HT1080 (cell line): ENCODE results near the gene EVA1A. TPM values are rescaled to one million over a fixed set of nuclear protein-coding genes. Genes with fewer than 3 reads are reported as not detected.

Experiments
- DNase-seq: peaks from one replicate; pipeline ENCODE4 v3.0.0-alpha.2; 2015; ENCODE audit warnings: low read depth
- total RNA-seq: library from RNA; depleted of rRNA; stranded (reverse); fragments of >200 nt; shearing (Covaris generic); gene quantifications from 2 replicates; pipeline ENCODE4 v1.2.3, GENCODE V29; 2014

The EVA1A gene
- total RNA-seq, 1 experiment from 2014 or later, result 142 TPM

DNA sequence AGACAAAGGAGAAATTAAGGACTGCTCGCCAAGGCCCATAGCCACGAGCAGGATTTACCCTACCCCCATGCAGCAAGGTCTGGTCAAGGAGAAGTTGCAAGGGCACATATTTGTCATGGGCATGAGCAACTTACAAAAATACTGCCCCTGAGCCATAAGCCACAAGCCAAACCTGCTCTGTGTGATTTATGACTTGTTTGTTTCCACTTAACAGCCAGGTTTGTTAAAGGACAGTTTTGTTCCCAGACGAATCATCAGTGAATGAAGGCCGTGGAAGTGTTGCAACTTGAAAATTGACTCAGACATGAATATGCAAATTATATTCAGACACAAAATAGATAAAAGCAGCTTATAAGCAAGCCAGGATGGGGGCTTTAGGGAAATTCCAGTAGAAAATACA lies 31.3 kb upstream of the EVA1A start:
- DNase-seq, result peak; percentile 88

DNA sequence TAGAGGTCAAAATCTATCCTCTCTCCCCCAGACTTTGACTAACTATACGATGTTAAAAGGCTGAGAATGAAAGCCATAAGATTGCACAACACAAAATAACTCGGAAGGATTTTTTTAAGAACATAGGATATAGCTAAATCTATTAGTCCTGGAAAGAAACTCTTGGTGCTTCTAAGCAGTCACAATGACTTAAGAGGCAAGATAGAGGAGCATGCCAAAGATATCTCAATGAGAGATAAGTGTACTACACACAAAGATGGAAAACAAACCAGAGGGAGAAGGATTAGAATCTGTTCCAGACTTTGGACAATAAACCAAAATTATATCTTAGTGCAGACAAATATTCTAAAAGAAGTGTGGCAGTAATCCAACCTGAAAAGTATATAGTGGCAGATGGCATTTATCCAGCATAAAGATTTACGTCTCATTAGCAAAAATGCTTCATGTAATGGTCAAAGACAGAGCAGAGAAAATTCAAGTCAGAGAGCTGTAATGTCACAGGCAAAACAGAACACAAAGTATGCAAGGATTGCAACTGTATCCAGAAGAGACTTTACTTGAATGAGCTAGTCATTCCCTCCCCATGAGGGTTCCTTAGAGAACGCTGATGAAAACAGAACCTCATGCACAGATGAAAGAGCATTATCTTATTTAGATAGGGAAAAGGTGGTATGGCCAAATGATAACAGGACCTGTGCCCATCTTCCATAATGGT lies 28.8 kb upstream of the EVA1A start:
- no peak for DNase-seq

DNA sequence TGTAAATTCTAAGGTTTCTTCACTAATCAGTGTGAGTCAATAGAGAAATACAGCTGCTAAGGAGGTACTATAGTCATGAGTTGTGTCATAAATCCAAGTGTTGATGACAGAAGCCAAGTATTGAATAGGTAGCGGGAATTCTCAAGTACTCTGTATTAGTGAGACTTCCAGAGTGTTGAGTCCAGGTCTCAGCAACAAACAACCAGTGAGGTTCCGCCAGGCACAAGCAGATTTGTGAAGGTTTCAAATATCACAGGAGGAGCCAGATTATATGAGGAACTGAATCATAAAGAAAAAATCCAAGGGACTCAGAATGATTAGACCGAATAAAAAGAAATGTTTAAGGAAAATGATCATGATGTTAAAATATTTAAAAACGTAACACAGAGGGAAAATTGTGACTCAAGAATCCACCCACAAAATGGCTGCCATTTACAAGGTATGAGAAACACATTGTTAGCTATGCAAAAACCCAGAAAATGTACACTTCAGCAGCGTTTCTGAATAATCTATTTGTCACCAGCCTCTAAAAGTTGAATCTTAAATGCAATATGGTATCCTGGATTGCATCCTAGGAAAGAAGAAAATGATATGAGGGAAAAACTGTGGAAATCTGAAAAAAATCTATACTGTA lies 27.3 kb upstream of the EVA1A start:
- DNase-seq, result peak; percentile 95

DNA sequence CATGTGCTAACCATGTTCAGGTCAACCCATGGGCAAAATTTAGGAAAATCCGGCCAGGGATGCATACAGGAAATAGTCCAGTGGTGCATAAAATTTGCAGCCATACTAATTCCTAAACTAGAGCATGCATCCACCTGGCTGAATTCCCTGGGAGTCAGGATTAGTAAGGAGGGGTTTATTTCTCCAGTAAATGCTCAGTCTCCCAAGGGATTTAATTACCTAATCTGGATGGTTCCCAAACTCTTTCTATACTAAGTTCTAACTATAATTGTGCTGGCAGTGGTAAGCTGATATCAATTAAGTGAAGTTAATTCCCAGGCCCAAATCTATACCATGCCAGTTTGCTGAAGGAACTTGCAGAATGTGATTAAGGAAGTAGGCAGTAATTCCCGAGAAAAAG lies 26.2 kb upstream of the EVA1A start:
- no peak for DNase-seq

DNA sequence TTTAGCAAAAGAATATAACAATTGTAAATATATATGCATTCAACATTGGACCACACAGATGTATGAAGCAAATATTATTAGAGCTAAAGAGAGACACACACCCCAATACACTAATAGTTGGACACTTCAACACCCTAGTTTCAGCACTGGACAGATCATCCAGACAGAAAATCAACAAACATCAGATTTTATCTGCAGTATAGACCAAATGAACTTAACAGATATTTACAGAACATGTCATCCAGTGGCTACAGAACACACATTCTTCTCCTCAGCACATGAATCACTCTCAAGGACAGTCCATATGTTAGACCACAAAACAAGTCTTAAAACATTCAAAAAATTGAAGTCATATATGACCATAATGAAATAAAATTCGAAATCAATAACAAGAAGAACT lies 22.1 kb upstream of the EVA1A start:
- DNase-seq, result no peak

DNA sequence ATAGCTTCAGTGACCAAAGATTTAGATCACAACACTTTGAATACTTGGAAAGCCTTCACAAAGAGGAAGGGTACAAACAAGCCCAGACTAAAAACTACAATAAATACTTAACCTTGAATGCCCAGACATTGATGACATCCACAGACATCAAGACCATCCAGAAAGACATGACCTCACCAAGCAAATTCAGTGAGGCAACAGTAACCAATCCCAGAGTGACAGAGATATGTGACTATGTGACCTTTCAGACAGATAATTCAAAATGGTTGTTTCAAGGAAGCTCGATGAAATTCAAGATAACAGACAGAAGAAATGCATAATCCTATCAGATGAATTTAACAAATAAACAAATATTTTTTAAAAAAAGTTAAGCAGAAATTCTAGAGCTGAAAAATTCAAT lies 19.9 kb upstream of the EVA1A start:
- no peak for DNase-seq

DNA sequence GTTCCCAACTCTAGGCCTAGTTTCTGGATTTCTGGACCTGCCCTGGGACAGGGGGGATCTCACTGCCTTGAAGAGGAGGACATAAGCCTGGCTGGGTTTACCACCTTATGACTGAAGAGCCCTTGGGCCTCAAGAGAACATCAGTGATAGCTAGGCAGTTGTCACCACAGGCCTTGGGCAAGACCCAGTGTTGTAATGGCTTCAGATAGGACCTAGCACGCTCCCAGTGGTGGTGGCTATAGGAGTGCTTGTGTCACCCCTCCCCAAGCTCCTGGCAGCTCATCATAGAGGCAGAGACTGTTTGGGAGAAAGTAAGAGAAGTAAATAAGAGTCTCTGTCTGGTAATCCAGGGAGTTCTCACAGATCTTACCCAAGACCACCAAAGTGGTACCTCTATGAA lies 19.4 kb upstream of the EVA1A start:
- no peak for DNase-seq

DNA sequence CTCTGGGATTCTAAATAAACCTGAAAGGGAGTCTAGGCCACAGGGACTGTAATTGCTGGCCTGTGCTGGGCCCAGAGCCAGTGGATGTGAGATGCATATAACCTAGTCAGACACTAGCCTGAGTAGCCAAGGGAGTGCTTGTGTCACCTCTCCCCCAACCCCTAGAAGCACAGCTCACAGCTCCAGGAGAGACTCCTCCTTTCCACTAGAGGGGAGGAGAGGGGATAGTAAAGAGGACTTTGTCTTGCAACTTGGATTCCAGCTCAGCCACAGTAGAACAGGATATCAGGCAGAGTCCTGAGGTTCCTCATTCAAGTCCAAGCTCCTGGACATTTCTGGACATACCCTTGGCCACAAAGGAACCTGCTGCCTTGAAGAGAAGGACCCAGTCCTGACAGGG lies 18.4 kb upstream of the EVA1A start:
- DNase-seq, result no peak

DNA sequence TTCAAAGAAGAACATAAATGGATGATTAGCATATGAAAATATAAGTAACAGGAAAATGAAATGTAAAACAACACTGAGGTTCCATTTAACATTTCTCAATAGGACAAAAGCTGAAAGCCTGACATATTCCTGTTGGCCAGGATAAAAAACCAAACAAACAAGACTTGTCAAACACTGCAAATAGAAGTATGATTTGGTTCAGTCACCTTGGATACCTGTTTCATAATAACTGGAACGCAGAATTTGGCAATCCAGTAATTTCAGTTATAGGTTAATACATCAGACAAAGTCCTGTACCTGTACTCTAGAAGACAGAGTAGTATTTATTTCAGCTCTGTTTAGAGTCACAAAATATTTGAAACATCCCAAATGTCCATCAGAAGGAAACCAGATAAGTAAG lies 16.5 kb upstream of the EVA1A start:
- DNase-seq, result no peak

DNA sequence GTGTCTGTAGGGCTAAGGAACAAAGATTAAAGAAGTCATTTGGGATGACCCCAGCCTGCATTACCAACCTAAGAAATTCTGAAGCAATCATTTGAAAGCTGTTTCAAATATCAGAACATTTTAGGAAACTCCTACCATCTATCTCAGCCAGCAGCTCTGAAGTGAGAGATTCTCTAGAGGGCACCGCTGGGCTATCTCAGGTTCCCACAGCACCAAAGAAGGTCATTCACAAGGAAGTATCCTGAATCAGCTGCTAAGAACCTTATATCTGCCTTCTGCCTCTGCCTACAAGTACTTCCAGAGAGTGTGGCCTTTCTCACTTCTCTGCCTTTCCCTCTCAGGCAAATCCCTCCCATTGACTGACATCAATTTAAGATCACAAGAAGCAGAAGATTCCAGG lies 13.4 kb upstream of the EVA1A start:
- DNase-seq, result peak; percentile 43

DNA sequence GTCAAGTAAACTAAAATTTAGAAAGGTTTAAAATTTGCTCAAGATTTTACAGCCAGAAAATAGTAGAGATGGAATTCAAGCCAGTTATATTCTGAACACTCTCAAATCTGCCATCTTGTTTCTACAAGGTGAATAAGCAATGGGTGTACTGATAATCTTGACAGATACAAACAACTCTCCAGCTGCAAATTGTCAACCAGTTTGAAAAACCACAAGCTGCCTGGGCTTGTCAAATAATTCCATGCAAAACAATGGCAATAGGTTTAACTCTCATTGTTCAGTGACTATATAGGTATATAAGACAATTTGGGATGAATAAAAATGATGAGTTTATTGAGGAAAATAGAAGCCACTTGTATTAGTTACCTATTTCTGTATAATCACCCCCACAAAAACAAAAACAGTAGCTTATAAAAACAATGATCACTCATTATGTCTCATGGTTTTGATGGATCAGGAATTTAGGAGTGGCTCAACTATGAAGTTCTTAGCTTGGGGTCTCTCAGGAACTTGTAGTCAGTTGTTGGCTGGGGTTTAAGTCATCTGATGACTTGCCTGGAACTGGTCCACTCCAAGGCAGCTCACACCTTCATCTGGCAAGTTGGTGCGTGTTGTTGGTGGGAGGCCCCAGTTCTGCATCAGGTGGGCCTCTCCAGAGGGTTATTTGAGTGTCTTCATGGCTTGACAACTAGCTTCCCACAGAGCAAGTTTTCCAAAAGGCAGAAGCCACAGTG lies 12.6 kb upstream of the EVA1A start:
- DNase-seq, result peak; percentile 55

DNA sequence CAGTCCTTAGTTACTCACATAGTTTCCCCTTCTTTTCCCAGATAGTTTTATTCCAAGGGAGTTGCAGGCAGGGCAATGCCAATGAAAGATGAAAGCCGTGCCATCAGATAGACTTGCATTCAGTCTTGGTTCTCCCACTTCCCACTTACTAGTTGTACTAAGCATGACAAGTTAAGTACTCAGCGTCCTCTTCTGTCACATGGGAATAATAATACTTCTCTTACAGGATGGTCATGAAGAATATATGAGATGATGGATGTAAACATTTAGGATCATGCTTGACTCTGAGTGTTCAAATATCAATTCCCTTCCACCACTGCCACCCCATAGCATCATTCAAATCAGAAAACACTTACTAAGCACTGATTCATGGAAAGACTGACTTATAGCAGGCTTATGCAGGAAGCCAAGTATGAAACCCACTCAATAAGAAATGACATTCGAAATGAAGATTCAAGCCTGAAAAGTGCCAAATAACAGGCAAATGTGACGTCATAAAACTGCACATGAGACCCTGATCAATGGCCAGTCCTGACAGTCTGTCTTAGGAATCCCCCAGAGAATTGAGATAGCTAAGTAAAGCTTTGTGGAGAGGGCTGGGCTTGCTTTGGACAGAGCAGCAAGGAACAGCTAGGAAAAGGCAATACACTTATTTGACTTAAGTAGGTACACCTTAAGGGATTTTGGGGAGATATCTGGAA lies 11.1 kb upstream of the EVA1A start:
- DNase-seq, result peak; percentile 43

DNA sequence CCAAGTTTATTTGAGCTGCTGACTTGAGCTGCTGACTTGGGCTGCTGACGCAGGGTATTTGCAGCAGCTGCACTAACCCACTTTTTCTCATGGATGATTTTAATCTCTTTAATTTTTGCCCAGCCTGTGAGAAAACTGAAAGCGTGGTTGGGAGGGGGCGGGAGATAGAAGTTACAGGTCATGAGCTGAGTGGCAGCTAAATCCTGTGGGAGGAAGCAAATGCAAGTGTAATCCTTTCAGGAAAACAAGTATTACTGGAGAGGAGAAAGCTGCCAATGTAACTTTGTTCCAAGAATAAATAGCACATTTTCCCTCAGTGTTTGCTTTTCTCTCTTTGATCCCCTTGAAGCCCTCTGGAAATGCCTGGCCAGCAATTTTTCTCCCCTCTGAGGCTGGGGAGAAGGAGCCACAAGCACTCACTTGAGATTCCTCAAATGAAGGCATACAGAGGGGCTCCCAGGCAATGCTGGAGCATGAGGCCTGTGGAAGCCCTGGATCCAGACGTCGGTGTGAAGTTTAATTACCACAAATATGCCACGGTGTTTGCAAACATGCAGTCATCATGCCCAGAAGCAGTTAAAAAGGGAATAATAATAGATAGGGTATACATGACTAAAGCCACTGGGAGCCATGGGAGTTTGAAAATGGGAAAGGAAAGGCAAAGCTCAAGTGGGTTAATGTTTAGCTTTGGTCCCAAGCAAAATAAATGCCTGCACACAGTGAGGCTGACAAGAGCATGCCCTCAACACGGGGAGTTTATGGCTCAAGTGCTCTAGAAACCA lies 10.4 kb upstream of the EVA1A start:
- no peak for DNase-seq

DNA sequence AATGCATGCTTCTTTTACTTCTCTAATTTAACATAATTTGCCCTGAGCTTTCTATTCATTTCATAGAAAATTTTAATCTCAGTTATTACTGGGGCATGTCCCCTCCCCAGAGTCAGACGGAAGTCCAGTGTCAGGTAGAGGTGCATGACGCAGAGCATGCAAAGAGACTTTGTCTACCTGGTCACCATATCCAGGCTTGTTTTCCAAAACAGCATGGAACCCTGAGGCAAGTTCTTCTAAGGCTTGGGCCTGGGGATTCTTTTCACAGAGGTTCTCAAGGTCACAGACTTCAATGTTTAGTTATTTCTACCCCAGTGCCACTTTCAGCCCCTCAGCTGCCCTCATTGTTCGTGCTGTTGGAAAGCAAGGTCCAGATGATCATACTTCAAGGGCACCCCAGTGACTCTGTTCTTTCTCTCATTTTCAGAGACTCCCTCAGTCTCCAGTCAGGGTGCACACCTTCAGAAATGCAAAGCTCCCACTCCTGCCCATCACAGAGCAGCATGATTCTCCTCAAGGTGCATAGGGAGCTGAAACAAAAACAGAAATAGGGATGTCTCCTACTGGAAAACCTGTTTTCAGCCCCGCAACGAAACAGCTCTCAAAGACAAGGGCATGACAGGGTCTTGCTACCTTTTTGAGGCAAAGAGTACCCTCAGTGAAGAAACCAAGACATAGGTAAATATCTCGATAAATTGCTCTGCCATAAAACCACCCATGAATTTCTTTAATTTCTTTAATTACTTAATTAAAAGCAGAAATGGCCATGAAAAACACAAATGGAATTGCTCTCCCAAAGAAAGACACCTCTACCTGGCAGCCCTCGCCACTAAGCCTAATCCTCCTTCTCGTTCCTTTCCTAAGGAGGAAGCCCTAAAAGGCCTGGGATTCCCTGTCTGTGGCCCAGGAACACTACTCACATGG lies 9.5 kb upstream of the EVA1A start:
- no peak for DNase-seq

DNA sequence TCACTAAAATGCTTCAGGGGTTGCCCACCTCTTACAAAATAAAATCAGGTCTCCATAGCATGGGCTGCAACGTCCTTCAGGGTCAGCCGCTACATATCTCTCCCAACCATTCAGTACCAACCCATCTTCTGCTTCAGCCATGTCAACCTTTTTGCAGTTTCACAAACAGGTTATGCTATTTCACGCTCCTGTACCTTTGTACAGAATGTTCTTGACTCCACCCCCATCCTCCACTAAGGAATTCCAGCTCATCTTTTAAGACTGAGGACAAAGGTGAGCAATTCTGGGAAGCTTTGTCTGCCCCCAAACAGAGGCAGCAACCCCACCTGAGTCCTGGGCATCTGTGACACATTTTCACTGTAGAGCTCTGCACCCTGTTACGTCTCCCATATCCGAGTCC lies 8.8 kb upstream of the EVA1A start:
- DNase-seq, result no peak

DNA sequence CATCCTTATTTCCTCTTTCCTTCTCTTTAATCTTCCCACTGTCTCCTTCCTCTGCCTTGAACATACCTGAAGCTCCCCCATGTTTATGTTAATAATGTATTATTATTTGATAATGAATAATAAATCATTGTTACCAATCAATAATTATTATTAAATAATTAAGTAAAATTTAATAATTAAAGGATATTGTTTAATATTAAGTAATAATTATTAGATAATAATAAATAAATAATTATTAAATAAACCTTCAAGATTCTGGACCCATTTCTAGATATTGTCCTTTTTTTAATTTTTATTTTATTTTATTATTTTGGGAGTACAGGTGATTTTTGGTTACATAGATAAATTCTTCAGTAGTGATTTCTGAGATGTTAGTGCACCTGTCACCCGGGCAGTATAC lies 7.4 kb upstream of the EVA1A start:
- DNase-seq, result no peak

DNA sequence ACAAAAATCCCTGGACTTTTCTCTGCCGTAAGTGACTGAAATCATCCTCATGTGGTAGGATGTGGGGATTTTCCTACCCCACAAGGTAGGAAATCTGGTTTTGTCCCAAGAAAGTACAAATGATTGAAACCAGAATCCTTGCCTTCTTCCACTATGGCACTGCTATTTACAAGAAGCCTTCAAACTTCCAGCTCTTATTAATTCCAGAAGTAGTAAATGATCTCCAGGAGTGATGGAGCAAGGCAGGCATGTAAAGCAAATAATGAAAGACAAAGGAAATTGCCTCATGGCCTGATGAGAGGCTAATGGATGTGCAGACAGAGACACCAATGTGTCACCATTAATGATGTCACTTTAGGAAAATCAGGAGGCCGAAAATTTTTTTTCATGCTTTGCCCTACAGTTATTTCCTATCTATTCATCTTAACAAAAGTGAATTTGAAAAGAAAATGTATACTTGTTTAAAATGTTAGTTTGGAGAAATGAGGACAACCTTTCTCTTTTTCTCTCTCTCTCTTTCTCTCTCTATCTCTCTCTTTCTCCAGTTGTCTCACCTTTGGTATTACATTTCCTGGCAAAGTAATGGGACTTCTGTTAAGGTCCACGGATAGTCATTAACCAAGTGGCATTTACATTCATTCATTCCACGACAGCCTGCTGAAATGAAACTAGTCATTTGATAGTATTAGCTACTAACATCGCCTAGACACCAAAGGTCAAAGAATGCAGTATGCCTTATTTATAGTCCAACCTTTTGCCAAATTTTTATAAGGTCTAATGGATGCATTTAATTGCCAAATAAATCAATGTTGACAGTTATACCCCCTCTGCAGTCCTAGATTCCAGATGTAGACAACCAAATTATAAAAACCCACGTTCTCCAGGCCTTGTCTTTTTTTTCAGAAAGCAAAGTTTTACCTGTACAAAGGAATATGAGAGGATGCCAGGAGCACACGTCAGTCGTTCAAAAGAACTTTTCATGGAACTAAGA lies 5.0 kb upstream of the EVA1A start:
- no peak for DNase-seq

DNA sequence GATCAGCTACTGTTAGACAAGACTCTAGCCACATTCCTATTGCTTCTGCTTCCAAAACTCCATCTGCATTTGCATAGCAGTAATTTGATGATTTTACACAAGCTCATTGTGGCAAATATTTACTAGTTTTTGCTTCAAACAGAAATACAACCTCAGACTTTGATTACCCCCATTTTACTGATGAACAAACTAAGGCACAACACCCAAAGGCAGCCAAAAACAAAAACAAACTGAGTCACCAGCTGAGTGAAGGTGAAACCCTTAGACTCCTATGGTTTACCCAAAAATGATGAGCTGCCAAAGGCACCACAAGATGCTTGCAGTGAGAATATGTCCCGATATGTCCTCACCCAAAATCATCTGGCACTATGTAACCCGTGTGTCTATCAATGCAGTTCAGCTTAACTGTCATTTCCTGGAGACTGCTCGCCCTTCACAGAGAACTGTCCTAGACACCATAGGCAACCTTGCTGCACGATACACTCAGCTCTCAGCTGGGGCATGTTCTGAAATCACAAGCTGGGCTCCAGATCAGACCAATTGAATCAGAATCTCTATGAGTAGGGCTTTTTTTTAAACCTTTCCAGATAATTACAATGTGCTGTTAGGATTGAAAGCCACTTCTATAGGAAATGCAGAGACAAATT lies 4.1 kb upstream of the EVA1A start:
- DNase-seq, result no peak
